ENCODE measurements around the gene SYT12. TPM values are rescaled to one million over a fixed set of nuclear protein-coding genes. Genes with fewer than 3 reads are reported as not detected.
A peak's percentile ranks its signal among the peaks of the same experiment; 100 is the strongest.

SYT12 gene
- total RNA-seq, 1 donor from 2014 or later = 0.08 TPM

- no peak for TF ChIP-seq CTCF (IDR thresholded peaks at IDR 0.05; ENCODE audit: insufficient read depth, low read length, poor library complexity, severe bottlenecking)
- H3K36me3 ChIP-seq (ENCODE audit: control insufficient read depth, insufficient read depth, low read length) = no peaks in the 10 kb centered on the region
Measured at GRCh38 chr11:66976925-66977324, 46.0 kb upstream of the SYT12 start.

GRCh38 chr11:66978229-66978628 lies 44.7 kb upstream of the SYT12 start:
- Histone ChIP-seq H3K4me3 (ENCODE audit: low read depth, low read length) (no peak overlapping the region), H3K36me3 (ENCODE audit: control insufficient read depth, insufficient read depth, low read length) (no peaks in the 10 kb centered on the region), H3K27me3 (ENCODE audit: control insufficient read depth, insufficient read depth, low read length) (no peaks in the 10 kb centered on the region)
- TF ChIP-seq CTCF (IDR thresholded peaks at IDR 0.05; ENCODE audit: insufficient read depth, low read length, poor library complexity, severe bottlenecking) = no peak
- no peak for DNase-seq (ENCODE audit: low read depth)

More at GRCh38 chr11:66976925-66977324, 46.0 kb upstream of the SYT12 start:
- Histone ChIP-seq H3K27me3 (ENCODE audit: control insufficient read depth, insufficient read depth, low read length) (no peaks in the 10 kb centered on the region), H3K4me3 (ENCODE audit: low read depth, low read length) (no peak overlapping the region)
- DNase-seq (ENCODE audit: low read depth) = no peak

- no peak overlapping the region for H3K4me3 ChIP-seq (ENCODE audit: low read depth, low read length)
- no peak for TF ChIP-seq CTCF (IDR thresholded peaks at IDR 0.05; ENCODE audit: insufficient read depth, low read length, poor library complexity, severe bottlenecking)
- no peak for DNase-seq (ENCODE audit: low read depth)
- no peaks in the 10 kb centered on the region for H3K27me3 ChIP-seq (ENCODE audit: control insufficient read depth, insufficient read depth, low read length)
- no peaks in the 10 kb centered on the region for H3K36me3 ChIP-seq (ENCODE audit: control insufficient read depth, insufficient read depth, low read length)
Measured at GRCh38 chr11:66978717-66979116, 44.2 kb upstream of the SYT12 start.

GRCh38 chr11:66979336-66979980 lies 43.5 kb upstream of the SYT12 start:
- Histone ChIP-seq H3K27me3 (ENCODE audit: control insufficient read depth, insufficient read depth, low read length) (no peaks in the 10 kb centered on the region), H3K4me3 (ENCODE audit: low read depth, low read length) (no peak overlapping the region), H3K36me3 (ENCODE audit: control insufficient read depth, insufficient read depth, low read length) (no peaks in the 10 kb centered on the region)
- no peak for TF ChIP-seq CTCF (IDR thresholded peaks at IDR 0.05; ENCODE audit: insufficient read depth, low read length, poor library complexity, severe bottlenecking)
- DNase-seq (ENCODE audit: low read depth) = no peak

GRCh38 chr11:66981976-66982578 lies 40.9 kb upstream of the SYT12 start:
- DNase-seq (ENCODE audit: low read depth) = peak; percentile 72
- H3K27me3 ChIP-seq (ENCODE audit: control insufficient read depth, insufficient read depth, low read length) = no peaks in the 10 kb centered on the region
- TF ChIP-seq CTCF (IDR thresholded peaks at IDR 0.05; ENCODE audit: insufficient read depth, low read length, poor library complexity, severe bottlenecking) = no peak
- H3K4me3 ChIP-seq (ENCODE audit: low read depth, low read length) = no peak overlapping the region
- no peaks in the 10 kb centered on the region for H3K36me3 ChIP-seq (ENCODE audit: control insufficient read depth, insufficient read depth, low read length)

Measured in kidney epithelial cell (primary cell).